ENCODE measurements around the gene CNST.
"Not testable (repeated sequence)": the region's sequence is repeated elsewhere in the genome, so short reads cannot be mapped to it uniquely, and the experiment has no call there.

CNST gene

DNA sequence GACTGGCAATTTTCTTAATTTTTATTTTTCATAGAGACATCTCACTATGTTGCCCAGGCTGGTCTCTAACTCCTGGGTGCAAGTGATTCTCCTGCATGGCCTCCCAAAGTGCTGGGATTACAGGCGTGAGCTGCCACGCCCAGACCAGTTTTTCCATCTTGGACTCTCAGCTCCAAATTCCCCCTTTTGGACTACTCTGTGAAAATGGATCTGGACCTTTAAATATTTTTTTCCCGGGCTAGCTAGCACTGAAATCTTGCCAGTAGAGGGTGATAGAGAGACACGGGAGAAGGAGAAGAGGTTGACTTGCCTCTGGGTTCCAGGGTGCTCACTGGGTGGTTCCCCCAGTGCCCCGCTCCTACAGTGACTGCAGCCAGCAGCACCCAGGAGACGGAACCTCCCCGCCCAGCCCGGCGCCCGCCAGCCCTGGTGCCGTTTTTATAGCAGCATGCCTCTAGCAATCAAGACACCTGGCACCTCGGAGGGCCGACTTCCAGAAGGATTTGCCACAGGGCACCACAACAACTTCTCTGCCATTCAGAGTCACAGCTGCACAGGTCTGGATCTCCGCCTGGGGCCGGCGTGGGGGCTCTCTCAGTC lies 123.3 kb downstream of the CNST start:
- Histone ChIP-seq H3K9me3 (ENCODE audit: insufficient read depth, low read depth, low read length) (no peaks in the 10 kb centered on the region), H3K4me3 (ENCODE audit: low read length, poor library complexity, severe bottlenecking) (no peak overlapping the region), H3K79me2 (ENCODE audit: insufficient read depth, low read length) (no peaks in the 10 kb centered on the region), H3K27me3 (ENCODE audit: insufficient read depth, low read length, poor library complexity, severe bottlenecking) (no peaks in the 10 kb centered on the region), H4K20me1 (ENCODE audit: insufficient read depth, low read length, poor library complexity, severe bottlenecking) (no peaks in the 10 kb centered on the region), H2AFZ (ENCODE audit: low read length) (peak overlapping the region; percentile 62), H3K4me2 (ENCODE audit: low read depth, low read length, poor library complexity, severe bottlenecking) (peak overlapping the region; percentile 2), H3K9ac (ENCODE audit: low read depth, low read length, poor library complexity, severe bottlenecking) (no peak overlapping the region), H3K9me2 (replicated peaks; ENCODE audit: low read depth, low read length) (no peaks in the 10 kb centered on the region), H3F3A (ENCODE audit: low read depth) (no peaks in the 10 kb centered on the region), H3K36me3 (ENCODE audit: insufficient read depth, low read length) (no peaks in the 10 kb centered on the region), H3K4me1 (ENCODE audit: insufficient read depth, low read length, poor library complexity, severe bottlenecking) (no peaks in the 10 kb centered on the region)
- TF ChIP-seq EZH2phosphoT487 (IDR thresholded peaks at IDR 0.05; ENCODE audit: borderline replicate concordance) = no peak
- TF ChIP-seq, protein P1, sequence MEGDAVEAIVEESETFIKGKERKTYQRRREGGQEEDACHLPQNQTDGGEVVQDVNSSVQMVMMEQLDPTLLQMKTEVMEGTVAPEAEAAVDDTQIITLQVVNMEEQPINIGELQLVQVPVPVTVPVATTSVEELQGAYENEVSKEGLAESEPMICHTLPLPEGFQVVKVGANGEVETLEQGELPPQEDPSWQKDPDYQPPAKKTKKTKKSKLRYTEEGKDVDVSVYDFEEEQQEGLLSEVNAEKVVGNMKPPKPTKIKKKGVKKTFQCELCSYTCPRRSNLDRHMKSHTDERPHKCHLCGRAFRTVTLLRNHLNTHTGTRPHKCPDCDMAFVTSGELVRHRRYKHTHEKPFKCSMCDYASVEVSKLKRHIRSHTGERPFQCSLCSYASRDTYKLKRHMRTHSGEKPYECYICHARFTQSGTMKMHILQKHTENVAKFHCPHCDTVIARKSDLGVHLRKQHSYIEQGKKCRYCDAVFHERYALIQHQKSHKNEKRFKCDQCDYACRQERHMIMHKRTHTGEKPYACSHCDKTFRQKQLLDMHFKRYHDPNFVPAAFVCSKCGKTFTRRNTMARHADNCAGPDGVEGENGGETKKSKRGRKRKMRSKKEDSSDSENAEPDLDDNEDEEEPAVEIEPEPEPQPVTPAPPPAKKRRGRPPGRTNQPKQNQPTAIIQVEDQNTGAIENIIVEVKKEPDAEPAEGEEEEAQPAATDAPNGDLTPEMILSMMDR (conservative IDR thresholded peaks at IDR 0.05; ENCODE audit: low read length) = peak; percentile 86

DNA sequence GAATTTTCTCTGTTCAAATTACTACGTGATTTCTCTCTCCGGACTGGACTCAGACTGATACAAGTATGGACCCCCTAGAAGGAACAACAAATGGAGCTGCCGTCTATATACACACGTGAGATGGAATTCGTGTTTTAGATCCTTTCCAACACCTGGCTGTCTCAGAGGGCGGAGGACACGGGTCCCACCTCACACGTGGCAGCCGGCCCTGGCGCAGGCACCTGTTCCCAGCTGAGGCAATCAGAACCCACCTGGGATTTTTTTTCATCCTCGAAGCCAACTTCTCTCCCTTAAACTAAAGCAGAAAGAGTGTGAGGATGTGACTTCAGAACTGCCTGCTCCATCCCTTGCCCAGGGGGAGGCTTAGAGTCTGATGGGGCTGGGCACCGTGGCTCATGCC lies 123.8 kb downstream of the CNST start:
- H4K20me1 ChIP-seq (ENCODE audit: insufficient read depth, low read length, poor library complexity, severe bottlenecking) = no peaks in the 10 kb centered on the region
- H3K9me3 ChIP-seq (ENCODE audit: insufficient read depth, low read depth, low read length) = no peaks in the 10 kb centered on the region
- no peak for TF ChIP-seq EZH2phosphoT487 (IDR thresholded peaks at IDR 0.05; ENCODE audit: borderline replicate concordance)
- TF ChIP-seq, protein P1 (conservative IDR thresholded peaks at IDR 0.05; ENCODE audit: low read length) = no peak
- no peaks in the 10 kb centered on the region for H3K79me2 ChIP-seq (ENCODE audit: insufficient read depth, low read length)
- peak overlapping the region; percentile 62 for H2AFZ ChIP-seq (ENCODE audit: low read length)
- H3K4me2 ChIP-seq (ENCODE audit: low read depth, low read length, poor library complexity, severe bottlenecking) = no peak overlapping the region
- H3K4me3 ChIP-seq (ENCODE audit: low read length, poor library complexity, severe bottlenecking) = no peak overlapping the region
- no peak overlapping the region for H3K9ac ChIP-seq (ENCODE audit: low read depth, low read length, poor library complexity, severe bottlenecking)
- H3K4me1 ChIP-seq (ENCODE audit: insufficient read depth, low read length, poor library complexity, severe bottlenecking) = no peaks in the 10 kb centered on the region
- no peaks in the 10 kb centered on the region for H3K9me2 ChIP-seq (replicated peaks; ENCODE audit: low read depth, low read length)
- no peaks in the 10 kb centered on the region for H3F3A ChIP-seq (ENCODE audit: low read depth)
- H3K36me3 ChIP-seq (ENCODE audit: insufficient read depth, low read length) = no peaks in the 10 kb centered on the region
- no peaks in the 10 kb centered on the region for H3K27me3 ChIP-seq (ENCODE audit: insufficient read depth, low read length, poor library complexity, severe bottlenecking)

DNA sequence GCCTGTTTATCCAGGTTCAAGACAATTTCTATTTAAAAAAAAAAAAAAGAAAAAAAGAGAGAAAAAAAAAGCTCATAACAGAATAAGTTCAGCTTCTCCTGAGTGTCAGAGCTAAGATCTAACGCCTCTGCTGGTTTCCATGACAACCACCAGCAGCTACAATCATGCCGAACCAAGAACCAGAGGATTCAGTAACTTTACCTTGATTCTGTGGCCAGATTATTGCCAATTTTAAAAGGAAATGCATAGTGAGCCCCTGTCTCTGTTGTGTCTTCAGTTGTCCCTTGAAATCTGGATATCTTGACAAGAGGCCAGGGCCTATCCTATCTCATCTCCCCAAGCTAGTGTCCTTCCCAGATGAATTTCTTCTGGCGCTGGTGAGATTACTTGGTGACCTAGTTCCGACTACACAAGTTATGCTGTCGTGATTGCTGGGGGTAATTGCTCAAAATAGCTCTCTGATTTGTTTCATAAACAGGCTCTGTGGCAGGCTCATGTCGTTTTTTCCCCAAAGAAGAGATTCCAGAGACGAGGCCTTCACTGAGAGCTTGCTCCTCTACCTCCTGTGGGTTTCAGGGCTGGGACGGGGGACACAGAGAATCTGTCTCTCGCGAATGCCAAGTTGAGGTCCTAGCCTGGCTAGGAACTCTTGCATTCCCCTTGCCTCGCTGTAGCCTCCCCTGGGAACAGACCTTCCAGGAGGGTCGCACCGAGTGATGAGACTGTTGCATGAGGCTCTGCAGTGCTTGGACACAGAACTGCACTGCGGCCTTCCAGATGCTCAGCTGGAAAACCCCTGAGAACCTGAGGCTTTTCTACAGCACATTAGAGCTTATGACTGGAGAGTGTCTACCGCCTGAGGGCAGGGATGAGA lies 125.6 kb downstream of the CNST start:
- H3K4me2 ChIP-seq (ENCODE audit: low read depth, low read length, poor library complexity, severe bottlenecking) = no peak overlapping the region
- no peaks in the 10 kb centered on the region for H3K9me3 ChIP-seq (ENCODE audit: insufficient read depth, low read depth, low read length)
- H3K4me3 ChIP-seq (ENCODE audit: low read length, poor library complexity, severe bottlenecking) = no peak overlapping the region
- no peaks in the 10 kb centered on the region for H3F3A ChIP-seq (ENCODE audit: low read depth)
- no peaks in the 10 kb centered on the region for H4K20me1 ChIP-seq (ENCODE audit: insufficient read depth, low read length, poor library complexity, severe bottlenecking)
- H3K9me2 ChIP-seq (replicated peaks; ENCODE audit: low read depth, low read length) = no peaks in the 10 kb centered on the region
- no peaks in the 10 kb centered on the region for H3K79me2 ChIP-seq (ENCODE audit: insufficient read depth, low read length)
- TF ChIP-seq EZH2phosphoT487 (IDR thresholded peaks at IDR 0.05; ENCODE audit: borderline replicate concordance) = no peak
- TF ChIP-seq, protein P1 (conservative IDR thresholded peaks at IDR 0.05; ENCODE audit: low read length) = no peak
- no peak overlapping the region for H3K9ac ChIP-seq (ENCODE audit: low read depth, low read length, poor library complexity, severe bottlenecking)
- H2AFZ ChIP-seq (ENCODE audit: low read length) = no peak overlapping the region
- H3K36me3 ChIP-seq (ENCODE audit: insufficient read depth, low read length) = no peaks in the 10 kb centered on the region
- H3K4me1 ChIP-seq (ENCODE audit: insufficient read depth, low read length, poor library complexity, severe bottlenecking) = no peaks in the 10 kb centered on the region
- no peaks in the 10 kb centered on the region for H3K27me3 ChIP-seq (ENCODE audit: insufficient read depth, low read length, poor library complexity, severe bottlenecking)

DNA sequence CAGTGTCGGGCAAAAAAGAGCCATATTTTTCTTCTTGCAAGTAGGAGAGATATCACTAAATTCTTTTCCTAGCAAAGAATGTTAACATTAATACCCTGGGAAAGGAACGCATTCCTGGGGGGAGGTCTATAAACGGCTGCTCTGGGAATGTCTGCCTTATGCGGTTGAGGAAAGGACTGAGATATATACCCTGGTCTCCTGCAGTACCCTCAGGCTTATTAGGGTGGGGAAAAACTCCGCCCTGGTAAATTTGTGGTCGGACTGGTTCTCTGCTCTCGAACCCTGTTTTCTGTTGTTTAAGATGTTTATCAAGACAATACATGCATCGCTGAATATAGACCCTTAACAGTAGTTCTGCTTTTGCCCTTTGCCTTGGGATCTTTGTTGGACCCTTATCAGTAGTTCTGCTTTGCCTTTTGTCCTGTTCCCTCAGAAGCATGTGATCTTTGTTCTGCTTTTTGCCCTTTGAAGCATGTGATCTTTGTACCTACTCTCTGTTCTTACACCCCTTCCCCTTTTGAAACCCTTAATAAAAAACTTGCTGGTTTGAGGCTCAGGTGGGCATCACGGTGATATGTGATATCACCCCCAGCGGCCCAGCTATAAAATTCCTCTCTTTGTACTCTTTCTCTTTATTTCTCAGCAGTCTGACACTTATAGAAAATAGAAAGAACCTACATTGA lies 128.1 kb downstream of the CNST start:
- not testable (repeated sequence) for H3K4me1 ChIP-seq (ENCODE audit: insufficient read depth, low read length, poor library complexity, severe bottlenecking); H3K36me3 ChIP-seq (ENCODE audit: insufficient read depth, low read length); H3K9me2 ChIP-seq (replicated peaks; ENCODE audit: low read depth, low read length); H3K9ac ChIP-seq (ENCODE audit: low read depth, low read length, poor library complexity, severe bottlenecking); H3K27me3 ChIP-seq (ENCODE audit: insufficient read depth, low read length, poor library complexity, severe bottlenecking); H2AFZ ChIP-seq (ENCODE audit: low read length); H3K9me3 ChIP-seq (ENCODE audit: insufficient read depth, low read depth, low read length); H3K4me3 ChIP-seq (ENCODE audit: low read length, poor library complexity, severe bottlenecking); H3F3A ChIP-seq (ENCODE audit: low read depth); H3K79me2 ChIP-seq (ENCODE audit: insufficient read depth, low read length); H4K20me1 ChIP-seq (ENCODE audit: insufficient read depth, low read length, poor library complexity, severe bottlenecking); H3K4me2 ChIP-seq (ENCODE audit: low read depth, low read length, poor library complexity, severe bottlenecking)

Data from Loucy (cell line).